Hematopoietic multipotent progenitor cell treated with erythropoietin and hydrocortisone succinate and interleukin-3 and kit ligand, for 17 days (in vitro differentiated cells): ENCODE measurements around the gene PIK3CB.
"Not testable (repeated sequence)": the region's sequence is repeated elsewhere in the genome, so short reads cannot be mapped to it uniquely, and the experiment has no call there.

Source experiments
- DNase-seq: peaks from one replicate; pipeline ENCODE4 v3.0.0-alpha.2; 2015; ENCODE audit warnings: low spot score

Gene PIK3CB

DNA sequence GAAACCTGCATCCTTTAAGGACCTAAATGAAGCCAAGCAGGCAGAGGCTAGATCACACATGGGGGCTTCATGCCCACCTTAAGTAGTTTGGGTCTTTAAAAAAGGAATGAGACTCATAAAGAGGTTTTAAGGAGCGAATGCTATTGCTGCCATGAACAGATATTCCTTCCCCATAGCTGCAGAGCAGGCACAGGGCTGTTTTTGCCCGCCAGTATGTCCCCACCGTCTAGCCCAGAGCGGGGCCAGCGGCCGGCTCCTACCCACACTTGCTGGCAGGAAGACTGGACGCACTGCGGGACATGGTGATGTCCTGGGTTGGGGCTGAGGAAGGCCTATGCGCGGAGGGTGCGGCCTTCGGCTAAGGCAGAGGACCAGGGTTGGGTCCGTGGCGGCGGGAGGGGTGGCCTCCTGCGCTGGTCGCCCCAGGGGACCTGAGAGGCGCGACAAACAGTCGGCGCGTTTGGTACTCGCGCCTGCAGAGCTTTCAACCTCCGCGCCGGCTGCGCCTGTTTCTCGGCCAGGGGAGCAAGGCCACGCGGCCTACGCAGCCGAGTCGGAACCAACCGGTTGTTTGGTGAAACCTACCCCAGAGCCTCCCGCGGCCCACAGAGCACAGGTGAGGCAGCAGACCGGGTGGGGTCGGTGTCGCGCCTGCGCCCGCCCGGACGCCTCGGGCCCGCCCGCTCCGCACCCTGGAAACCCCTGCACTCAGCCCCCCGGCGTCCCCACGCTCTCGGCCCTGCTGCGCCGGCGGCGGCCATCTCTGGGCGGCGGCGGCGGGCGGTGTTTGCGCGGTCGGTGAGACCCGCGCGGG is 226.2 kb downstream of the PIK3CB start, which contains the start of gene FAIM:
FAIM (plus strand) TSS at position 450 of the 814 bp plus-strand sequence. CDS start 10,956 bp downstream, outside the sequence.
- no peak for DNase-seq

DNA sequence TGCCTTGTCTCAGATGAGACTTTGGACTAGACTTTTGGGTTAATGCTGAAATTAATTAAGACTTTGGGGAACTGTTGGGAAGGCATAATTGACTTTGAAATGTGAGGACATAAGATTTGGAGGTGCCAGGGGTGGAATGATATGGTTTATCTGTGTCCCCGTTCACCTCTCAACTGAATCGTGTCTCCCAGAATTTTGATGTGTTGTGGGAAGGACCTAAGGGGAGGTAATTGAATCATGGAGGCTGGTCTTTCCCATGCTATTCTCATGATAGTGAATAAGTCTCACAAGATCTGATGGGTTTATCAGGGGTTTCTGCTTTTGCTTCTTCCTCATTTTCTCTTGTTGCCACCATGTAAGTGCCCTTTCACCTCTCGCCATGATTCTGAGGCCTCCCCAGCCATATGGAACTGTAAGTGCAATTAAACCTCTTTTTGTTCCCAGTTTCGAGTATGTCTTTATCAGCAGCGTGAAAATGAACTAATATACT is 230.6 kb downstream of the PIK3CB start:
- DNase-seq: not testable (repeated sequence)
